NCI-H524 treated with DMSO at 0.1 percent for 48 hours (cell line): ENCODE data around the gene YPEL4.

ENCODE experiments used
- DNase-seq: peaks from one replicate; lab custom pipeline; 2025; lab: John Stamatoyannopoulos, UW

The YPEL4 gene

DNA sequence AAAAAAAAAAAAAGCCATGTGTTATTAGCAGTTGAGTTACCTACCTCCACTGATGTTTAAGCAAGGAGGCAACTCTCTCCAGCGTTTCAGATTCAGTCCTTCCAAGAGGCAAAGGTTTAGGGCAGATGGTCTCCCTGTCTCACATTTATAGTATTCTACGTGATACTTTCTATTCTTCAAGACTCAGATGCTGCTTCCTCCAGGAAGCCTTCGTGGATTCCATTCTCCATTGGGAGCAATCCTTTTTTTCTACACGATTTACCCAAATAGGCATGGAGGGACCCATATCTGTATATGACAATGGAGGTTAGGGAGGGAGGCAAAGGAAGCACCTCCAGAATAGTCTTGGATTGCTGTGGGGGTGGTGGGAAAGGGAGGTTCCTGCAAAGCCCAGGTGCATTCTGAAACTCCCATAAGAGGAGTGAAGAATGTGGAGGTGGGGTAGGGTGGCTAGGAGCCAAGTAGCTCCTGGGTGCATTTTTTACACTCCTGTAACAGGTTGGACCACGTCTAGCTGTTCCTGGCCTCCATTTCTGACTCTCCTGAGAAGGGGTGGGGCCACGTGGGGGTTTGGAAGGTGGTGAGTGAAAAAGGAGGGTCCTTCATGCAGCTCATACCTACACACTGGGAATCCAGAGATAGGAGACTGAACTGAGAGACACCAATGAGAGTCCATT lies 16.2 kb downstream of the YPEL4 start:
- no peak for DNase-seq

DNA sequence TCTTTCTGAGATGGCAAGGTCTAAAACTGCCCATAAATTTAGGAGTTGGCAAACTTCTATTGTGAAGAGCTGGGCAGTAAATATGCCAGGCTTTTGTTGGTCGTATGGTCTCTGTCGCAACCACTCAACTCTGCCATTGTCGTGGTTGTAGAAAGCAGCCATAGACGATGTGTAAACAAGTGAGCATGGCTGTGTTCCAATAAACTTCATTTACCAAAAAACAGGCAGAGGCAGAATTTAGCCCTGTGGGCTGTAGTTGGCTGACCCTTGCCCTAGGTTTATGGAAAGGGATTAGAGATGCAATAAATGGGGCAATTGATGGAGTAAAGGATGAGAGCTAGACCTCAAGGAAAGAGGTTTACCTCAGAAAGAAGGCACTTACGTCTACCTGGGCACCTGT lies 17.6 kb downstream of the YPEL4 start:
- DNase-seq = no peak

DNA sequence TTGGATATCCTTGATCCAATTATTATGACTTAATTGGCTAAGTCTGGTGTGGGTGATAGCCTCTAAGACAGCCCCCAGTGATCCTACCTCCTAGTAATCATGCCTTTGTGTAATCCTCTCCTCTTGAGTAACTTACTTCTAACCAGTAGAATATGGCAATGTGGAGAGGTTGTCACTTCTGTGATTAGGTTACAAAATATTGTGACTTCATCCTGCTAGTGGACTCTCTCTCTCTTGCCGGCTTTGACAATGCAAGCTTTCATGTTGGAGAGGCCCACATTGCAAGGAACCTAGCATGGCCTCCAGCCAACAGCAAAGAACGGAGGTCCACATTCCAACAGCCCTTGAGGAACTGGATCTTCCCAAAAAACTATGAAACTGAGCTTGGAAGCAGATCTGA lies 19.5 kb downstream of the YPEL4 start:
- DNase-seq = no peak

DNA sequence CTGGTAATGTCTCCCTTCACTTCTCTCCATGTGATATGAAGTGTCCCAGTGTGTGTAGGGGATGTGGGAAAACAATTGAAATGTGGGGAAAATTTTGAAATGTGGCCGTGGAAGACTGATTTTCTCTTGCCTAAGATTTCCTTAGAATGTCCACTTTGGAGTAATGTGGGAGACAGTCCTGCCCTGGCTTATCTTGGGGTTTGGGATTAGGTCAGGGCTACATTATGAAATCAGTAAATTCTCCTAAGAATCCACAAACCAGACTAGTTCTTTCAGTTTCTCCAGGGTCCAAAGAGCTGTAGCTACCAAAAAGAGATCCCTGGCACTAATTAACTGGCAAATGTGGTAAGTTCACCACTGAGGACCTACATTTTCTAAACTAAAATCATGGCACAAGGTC lies 22.8 kb downstream of the YPEL4 start:
- no peak for DNase-seq

DNA sequence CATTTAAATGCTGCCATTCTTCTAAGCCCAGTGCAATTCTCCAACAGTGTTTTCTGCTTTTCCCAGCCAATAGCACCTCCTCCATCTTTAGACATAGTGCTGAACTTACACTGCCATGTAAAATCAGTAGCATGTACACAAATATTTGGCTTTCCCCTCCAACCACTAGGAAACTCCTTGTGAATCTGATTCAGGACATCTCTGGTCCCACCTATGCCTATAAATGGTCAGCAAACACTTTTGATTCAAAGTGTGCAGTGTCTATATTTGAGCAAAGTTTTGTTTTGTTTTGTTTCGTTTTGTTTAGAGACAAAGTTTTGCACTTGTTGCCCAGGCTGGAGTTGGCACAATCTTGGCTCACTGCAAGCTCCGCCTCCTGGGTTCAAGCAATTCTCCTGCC lies 24.8 kb downstream of the YPEL4 start:
- no peak for DNase-seq

DNA sequence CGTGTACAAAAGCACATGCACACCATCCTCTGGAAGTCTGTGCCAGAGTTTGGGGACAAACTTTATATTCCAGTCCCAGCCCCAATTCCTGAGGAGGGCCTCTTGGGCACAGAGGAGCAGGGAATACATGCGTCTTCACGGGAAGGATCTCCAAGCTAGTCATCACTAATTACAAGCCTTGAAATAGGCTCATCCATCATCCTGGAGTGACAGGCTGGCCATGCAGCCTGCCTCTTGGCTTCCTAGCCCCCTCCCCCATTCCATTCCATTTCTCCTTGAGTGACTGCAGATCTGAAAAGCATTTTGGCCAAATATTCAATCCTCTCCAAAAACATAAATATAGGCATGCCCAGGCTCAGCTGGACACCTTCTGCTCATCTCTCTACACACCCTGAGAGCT lies 27.4 kb downstream of the YPEL4 start:
- DNase-seq = no peak

DNA sequence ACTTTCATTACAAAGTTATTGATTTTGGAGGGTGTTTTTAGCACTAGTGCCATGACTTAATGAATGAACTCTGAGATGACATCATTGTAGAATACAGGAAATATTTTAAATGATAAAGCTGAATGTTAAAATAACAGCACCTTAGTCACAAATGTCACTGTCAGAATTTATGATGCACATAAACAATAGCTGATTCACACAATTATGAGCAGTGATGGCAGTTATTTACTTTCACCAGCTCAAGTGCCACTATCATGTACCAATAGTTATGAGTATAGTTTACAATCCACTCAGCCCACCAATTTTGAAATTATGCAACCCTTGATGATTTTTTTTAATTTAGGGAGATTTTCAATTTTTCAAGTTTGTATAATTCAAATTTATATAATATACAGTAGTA lies 29.2 kb downstream of the YPEL4 start:
- DNase-seq = no peak

DNA sequence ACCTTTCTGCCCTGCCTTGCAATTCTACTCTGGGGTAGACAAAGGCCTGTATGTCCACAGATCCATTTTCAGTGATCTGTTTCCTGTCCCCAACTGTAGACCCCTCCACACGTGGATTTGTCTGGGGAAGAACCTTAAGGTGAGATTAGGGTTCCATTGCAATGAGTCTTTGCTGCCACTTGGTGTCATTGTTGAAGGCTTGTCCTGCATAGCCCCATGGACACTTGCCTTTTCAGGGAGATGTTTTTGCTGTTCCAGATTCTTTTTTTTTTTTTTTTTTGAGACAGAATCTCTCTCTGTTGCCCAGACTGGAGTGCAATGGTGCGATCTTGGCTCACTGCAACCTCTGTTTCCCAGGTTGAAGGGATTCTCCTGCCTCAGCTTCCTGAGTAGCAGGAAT lies 30.4 kb downstream of the YPEL4 start:
- DNase-seq = no peak

DNA sequence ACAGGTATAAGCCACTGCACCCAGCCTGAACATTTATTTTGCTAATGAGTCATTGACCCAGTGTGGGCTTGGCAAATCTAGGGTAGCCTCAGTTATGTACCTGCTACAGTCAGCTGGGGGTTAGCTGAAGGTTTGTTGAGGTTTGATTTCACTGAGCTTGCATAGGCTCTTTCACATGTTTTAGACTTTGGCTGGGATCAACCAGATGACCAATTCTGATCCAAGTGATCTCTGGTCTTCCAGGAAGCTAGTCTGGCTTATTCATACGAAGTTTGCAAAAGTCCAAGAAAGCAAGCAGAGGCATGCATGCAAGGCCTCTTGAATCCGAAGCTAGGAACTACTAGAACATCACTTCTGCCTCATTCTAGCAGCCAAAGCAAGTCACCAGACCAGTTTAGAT lies 31.3 kb downstream of the YPEL4 start:
- no peak for DNase-seq

DNA sequence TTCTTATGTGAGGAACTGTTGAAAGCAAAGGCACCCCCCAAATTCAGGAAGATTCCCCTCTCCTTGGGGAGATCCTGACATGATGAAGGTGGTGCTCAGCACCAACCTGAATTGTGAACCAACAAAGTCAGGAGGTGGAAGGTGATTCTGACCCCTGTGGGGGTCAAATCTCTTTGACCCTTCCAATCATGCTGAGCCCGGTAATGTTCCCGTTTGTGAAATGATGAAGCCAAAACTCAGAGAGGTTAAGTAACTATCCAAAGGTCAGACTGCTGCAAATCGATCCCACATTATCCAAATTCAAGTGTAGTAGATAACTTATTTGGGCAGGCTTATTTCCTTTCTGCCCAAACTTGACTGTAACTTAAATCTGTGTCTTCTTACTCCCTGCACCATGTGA lies 33.1 kb downstream of the YPEL4 start:
- DNase-seq = no peak

DNA sequence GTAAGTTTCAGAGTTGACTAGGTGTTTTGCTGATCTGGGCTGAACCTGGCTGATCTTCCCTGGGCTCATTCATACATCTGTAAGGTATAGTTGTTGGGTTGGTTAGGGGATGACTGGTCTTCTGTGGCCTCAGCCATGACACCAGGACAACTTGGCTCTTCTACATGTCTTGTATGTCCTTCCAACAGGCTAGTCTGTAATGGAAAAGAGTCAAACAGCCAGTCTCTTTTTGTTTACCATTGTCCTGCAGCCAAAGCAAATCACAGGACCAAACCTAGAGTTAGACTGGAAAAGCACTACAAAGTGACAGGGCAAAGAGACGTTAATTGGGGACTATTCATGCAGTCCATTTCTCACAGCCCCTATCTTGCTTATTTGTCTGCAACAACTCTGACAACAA lies 34.4 kb downstream of the YPEL4 start:
- no peak for DNase-seq

DNA sequence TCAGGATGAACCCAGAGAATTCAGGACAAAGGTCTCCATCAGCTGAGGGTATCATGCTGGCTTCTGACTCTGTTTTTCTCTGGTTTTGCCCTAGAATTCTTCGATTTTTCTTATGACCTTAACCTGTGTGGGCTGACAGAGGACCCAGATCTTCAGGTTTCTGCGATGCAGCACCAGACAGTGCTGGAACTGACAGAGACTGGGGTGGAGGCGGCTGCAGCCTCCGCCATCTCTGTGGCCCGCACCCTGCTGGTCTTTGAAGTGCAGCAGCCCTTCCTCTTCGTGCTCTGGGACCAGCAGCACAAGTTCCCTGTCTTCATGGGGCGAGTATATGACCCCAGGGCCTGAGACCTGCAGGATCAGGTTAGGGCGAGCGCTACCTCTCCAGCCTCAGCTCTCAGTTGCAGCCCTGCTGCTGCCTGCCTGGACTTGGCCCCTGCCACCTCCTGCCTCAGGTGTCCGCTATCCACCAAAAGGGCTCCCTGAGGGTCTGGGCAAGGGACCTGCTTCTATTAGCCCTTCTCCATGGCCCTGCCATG lies 35.4 kb downstream of the YPEL4 start:
- DNase-seq = no peak

DNA sequence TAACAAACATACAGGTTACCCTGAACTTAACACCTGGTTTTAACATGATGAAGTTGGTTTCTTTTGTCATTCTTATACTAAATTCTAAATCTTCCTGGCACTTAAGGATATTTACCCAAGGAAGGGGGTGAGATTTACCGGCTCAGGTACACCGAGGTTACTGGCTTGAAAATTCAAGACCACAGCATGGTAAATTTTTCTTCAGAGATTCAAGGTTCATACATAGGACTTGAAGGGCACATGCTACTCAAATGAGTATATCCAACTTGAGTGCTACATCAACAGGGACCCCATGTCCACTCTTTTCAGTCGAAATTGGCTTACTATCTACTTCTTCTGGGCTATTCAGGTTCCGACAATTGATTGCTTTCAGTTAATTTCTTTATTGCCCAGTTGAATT lies 39.5 kb downstream of the YPEL4 start:
- DNase-seq = no peak

DNA sequence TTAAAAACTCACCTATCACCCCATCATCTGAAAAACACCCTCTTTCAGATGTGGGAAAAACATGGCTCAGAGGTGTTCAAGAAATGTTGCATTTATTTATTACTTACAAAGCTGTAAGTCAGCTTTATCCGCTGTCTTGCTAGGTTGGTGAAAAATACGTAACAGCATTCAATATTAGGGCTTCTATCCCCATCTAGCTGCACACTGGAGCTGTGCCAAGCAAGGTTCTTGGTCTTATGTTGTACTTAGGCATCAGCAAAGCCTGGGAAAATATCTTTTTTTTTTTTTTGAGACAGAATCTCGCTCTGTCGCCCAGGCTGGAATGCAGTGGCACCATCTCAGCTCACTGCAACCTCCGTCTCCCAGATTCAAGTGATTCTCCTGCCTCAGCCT lies 44.7 kb downstream of the YPEL4 start:
- no peak for DNase-seq

DNA sequence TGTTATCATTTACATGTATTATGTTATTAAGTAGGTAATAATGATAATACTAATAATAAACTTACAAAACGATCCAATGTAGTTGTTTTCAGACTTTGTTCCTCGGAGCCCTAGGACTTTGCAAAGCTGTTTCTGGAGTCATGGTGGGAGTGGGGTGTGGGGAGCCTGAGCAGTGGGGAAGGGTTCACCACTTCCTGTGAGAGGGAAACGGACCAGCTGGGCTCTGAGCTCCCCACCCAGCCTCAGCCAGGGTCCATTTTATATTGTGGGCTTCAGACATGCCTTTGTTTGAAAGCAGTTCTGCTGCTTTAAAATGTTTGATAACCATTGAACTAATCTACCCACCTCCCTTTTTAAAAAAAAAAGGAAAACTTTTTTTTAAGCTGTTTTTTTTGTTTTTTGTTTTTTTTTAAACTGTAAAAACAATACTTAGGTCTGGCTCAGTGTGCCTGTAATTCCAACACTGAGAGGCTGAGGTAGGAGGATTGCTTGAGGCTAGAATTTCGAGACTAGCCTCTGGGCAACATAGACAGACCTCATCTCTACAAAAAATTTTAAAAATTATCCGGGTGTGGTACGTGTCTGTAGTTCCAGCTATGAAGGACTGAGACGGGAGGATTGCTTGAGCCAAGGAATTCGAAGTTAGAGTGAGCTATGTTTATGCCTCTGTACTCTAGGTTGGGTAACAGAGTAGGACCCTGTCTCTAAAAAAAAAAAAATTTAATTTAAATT lies 45.2 kb downstream of the YPEL4 start:
- DNase-seq = no peak

DNA sequence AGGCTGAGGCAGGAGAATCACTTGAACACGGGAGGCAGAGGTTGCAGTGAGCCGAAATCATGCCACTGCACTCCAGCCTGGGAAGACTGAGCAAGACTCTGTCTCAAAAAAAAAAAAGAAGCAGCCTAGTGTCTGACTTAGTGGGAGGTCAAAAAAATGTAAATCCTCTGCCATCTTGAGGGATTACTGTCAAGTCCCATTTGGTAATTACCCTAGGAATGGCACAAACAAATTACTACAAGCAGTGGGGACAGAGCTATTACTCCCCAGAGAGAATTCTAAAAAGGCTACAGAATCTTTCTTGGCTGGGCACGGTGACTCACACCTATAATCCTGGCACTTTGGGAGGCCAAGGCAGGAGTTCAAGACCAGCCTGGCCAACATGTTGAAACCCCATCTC lies 48.4 kb downstream of the YPEL4 start:
- no peak for DNase-seq

DNA sequence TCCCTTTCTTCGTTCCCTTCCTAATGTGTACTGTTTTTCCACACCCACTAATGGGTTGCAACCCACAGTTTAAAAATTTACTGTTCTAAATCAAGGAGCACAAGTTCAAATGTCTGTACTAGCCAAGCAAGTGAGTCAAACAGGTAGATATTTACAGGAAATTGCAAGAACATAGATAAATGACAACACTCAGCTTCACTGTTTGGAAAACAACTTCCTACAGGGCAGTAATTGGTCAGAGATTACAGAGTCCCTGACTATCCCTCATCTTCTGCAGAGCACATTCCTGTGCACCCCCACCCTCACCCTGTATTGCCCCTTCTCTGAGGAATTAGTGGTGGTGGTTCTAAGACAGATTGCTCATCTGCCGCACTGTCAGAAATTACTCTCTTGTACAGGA lies 50.3 kb downstream of the YPEL4 start:
- no peak for DNase-seq

DNA sequence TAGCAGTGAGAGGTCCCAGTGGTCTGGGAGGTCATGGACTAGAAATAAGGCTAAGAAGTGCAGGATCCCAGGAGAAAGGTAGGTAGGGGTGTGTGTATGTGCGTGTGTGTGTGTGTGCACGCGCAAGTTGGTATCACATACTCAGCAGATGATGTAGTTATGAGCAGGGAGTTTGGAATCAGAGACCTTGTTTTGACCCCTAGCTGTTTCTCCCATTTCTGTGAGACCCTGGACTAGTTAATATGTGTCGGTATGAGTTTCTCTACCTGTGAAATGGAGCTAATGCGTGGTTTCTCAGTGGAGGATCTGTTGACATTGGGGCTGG lies 50.9 kb downstream of the YPEL4 start:
- DNase-seq = no peak

DNA sequence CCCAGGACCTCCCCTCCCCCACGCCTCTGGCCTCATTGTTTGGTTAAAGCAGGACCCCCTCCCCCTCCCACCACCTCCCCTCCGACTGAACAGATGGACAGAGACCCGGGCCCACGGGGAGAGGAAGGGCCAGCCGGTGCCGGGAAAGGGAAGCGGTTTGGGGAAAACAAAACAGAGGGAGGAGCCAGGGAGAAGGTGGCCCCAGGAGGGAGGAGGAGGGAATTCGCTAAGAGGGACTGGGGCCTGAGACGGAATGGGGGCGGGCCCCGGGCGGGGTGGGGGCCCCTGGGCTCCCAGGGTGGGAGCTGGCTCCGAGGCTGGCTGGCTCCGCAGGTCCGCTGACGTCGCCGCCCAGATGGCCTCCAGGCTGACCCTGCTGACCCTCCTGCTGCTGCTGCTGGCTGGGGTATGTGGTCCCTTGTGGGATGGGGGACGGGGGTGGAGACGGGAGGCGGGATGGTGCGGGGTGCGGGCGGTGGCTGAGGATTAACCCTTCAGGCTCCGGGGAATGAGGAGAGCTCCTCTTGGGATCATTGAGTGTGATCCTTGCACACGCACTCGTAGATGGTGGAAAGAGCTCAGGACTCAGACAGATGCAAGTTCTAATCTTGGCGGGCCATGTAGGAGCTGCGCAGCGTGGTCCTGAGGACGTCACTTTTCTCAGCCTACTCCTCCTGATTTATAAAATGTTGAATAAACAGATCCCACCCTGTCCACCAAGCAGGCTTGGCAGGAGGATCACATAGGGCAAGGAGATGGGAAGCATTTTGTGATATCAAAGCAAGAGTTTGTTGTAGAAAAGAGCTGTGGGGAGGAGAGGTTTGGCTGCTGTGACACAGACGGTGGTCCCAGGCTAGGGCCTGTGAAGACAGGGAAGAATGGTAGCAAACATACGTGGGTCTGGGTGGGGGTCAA lies 51.5 kb downstream of the YPEL4 start:
- DNase-seq = no peak

DNA sequence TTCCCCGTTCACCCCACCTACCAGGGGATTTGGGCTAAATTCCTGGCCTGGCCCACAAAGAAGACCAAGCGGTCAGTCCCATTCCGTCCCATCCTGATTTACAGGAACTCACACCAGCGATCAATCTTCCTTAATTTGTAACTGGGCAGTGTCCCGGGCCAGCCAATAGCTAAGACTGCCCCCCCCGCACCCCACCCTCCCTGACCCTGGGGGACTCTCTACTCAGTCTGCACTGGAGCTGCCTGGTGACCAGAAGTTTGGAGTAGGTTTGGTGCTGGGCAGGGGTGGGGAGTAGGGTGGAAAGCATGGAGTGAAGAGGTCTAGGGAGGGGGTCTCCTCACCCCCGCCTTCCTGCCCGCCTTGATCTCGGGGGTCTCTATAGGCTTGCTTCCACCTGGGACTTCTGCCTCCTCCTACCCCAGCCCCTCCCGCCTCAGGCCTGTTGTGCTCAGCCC lies 52.2 kb downstream of the YPEL4 start, which contains the start of gene SERPING1:
TSS of gene SERPING1 (plus strand) at position 225 of the 455 bp plus-strand sequence. CDS start 586 bp downstream, outside the sequence.
- no peak for DNase-seq

DNA sequence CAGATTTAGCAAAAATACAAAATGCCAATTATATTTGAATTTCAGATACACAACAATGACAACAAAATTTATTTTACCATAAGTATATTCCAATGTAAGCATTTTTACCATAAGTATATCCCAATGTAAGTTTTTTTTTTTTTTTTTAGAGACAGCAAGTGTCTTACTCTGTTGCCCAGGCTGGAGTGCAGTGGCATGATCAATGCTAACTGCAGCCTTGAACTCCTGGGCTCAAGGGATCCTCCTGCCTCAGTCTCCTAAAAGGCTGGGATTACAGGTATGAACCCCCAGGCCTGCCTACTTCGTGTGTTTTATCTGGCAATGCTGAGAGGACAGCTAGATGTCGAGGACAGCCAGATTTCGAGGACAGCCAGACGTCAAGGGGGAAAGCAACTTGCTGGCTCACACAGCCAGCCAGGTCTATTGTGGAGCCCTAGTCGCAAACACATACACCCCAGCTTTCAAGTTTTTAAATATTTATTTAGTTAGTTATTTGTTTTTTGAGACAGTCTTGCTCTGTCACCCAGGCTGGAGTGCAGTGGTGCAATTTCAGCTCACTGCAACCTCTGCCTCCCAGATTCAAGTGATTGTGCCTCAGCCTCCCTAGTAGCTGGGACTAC lies 53.3 kb downstream of the YPEL4 start:
- no peak for DNase-seq
